HCT116 (cell line): ENCODE measurements around the gene ZHX3. TPM values are rescaled to one million over a fixed set of nuclear protein-coding genes. Genes with fewer than 3 reads are reported as not detected.

Experiments used
- ATAC-seq: fragments of 200-7000 bp; cut with Tn5 transposase; 2 replicates; pipeline ENCODE4 v1.9.1; 2020; ENCODE audit warnings: mild to moderate bottlenecking, moderate library complexity
- BruUV-seq: library from RNA; stranded (reverse); fragments of 400-500 nt; replicated peaks from 2 replicates; lab custom pipeline; 2021; lab: Mats Ljungman, UMichigan
- CTCF ChIA-PET: fragments of 300-600 bp; sonication (Branson Sonifier 250); formaldehyde crosslinking; loops from one replicate; lab custom pipeline; 2021; ENCODE audit warnings: antibody characterized with exemption; lab: Charles Lee
- POLR2A ChIA-PET: fragments of 300-600, 350-600 bp; sonication (Branson Sonifier 250); formaldehyde crosslinking; loops from one replicate; lab custom pipeline; 2021; ENCODE audit warnings: antibody characterized with exemption; lab: Charles Lee
- RAD21 ChIA-PET, 2 experiments: fragments of 300-600 bp; sonication (Branson Sonifier 250); formaldehyde crosslinking; loops; one replicate each; lab custom pipeline; 2023; ENCODE audit warnings: low total read pairs in 2 of 2; ENCODE audit not compliant: uncharacterized antibody in 2 of 2, unreplicated experiment in 2 of 2, low non-redundant PET in 1 of 2; lab: Charles Lee
- DNase-seq: peaks from one replicate; pipeline ENCODE4 v3.0.0-alpha.2; 2010; ENCODE audit warnings: low read depth, low spot score
- H2AFZ ChIP-seq: fragments of 200-600 bp; shearing (Covaris generic), sonication (generic); 2 replicates; pipeline ENCODE4 v1.6.1; 2017; ENCODE audit warnings: low read depth, mixed run types, mixed read lengths, antibody characterized with exemption, low read length; ENCODE audit not compliant: poor library complexity, severe bottlenecking
- H3K27ac ChIP-seq: 2 replicates; pipeline ENCODE4 v1.5.1; 2012; ENCODE audit warnings: low read depth, low read length
- H3K27me3 ChIP-seq: fragments of 200-600 bp; sonication (generic); 2 replicates; pipeline ENCODE4 v1.6.1; 2016; ENCODE audit warnings: mixed run types, low read length, mixed read lengths; ENCODE audit not compliant: insufficient read depth
- H3K36me3 ChIP-seq, 2 experiments: fragments of 200-500 bp in 1 of 2; fragments of 200-600 bp in 1 of 2; sonication (Bioruptor generic) in 1 of 2; sonication (generic) in 1 of 2; 2 replicates each; pipeline versions ENCODE4 v1.5.1 to v1.6.1; 2014 to 2016; ENCODE audit warnings: low read length in 2 of 2, inconsistent platforms in 1 of 2, mixed read lengths in 1 of 2, mixed run types in 1 of 2; ENCODE audit not compliant: insufficient read depth in 2 of 2, control insufficient read depth in 1 of 2
- H3K4me1 ChIP-seq, 2 experiments: fragments of 200-600 bp in 1 of 2; sonication (generic) in 1 of 2; 2 replicates each; pipeline versions ENCODE4 v1.5.1 to v1.6.1; 2012 to 2017; ENCODE audit warnings: low read length in 2 of 2, inconsistent platforms in 1 of 2, mild to moderate bottlenecking in 1 of 2, mixed read lengths in 1 of 2, mixed run types in 1 of 2, moderate library complexity in 1 of 2; ENCODE audit not compliant: insufficient read depth in 2 of 2, control insufficient read depth in 1 of 2
- H3K4me2 ChIP-seq: fragments of 200-600 bp; sonication (generic); 2 replicates; pipeline ENCODE4 v1.6.1; 2017; ENCODE audit warnings: mixed run types, low read length, mixed read lengths
- H3K4me3 ChIP-seq, 2 experiments: fragments of 200-600 bp in 1 of 2; sonication (generic) in 1 of 2; replicated peaks in 1 of 2; 2 replicates each; pipeline ENCODE4 v1.5.1; 2011 to 2016; ENCODE audit warnings: low read length in 2 of 2, control low read depth in 1 of 2, low read depth in 1 of 2, mild to moderate bottlenecking in 1 of 2, mixed read lengths in 1 of 2, mixed run types in 1 of 2
- H3K79me2 ChIP-seq: fragments of 200-600 bp; sonication (generic); 2 replicates; pipeline ENCODE4 v1.6.1; 2017; ENCODE audit warnings: mild to moderate bottlenecking, mixed run types, low read length, moderate library complexity, mixed read lengths; ENCODE audit not compliant: insufficient read depth
- H3K9ac ChIP-seq: fragments of 200-600 bp; sonication (generic); 2 replicates; pipeline ENCODE4 v1.6.1; 2016; ENCODE audit warnings: low read length, mixed read lengths
- H3K9me2 ChIP-seq: fragments of 200-600 bp; sonication (generic), shearing (Covaris generic); 2 replicates; pipeline ENCODE4 v1.6.1; 2017; ENCODE audit warnings: mixed run types, mild to moderate bottlenecking, moderate library complexity; ENCODE audit not compliant: insufficient read depth
- H3K9me3 ChIP-seq, 2 experiments: fragments of 200-500 bp in 1 of 2; fragments of 200-600 bp in 1 of 2; sonication (Bioruptor generic) in 1 of 2; sonication (generic) in 1 of 2; 2 replicates each; pipeline ENCODE4 v1.6.1; 2014 to 2017; ENCODE audit warnings: low read length in 2 of 2, mixed read lengths in 2 of 2, inconsistent platforms in 1 of 2, low read depth in 1 of 2, mild to moderate bottlenecking in 1 of 2, mixed run types in 1 of 2, moderate library complexity in 1 of 2; ENCODE audit not compliant: control insufficient read depth in 1 of 2, insufficient read depth in 1 of 2
- H4K20me1 ChIP-seq: fragments of 200-600 bp; sonication (generic), shearing (Covaris generic); 2 replicates; pipeline ENCODE4 v1.6.1; 2017; ENCODE audit warnings: mixed run types, mild to moderate bottlenecking, moderate library complexity; ENCODE audit not compliant: insufficient read depth
- CEBPB ChIP-seq: IDR thresholded peaks from 2 replicates; pipeline ENCODE4 v1.6.1; 2012; ENCODE audit warnings: low read depth
- EGR1 ChIP-seq: IDR thresholded peaks from 2 replicates; pipeline ENCODE4 v1.6.1; 2012; ENCODE audit warnings: low read depth
- EZH2 ChIP-seq: fragments of 200-600 bp; sonication (generic); IDR thresholded peaks from 2 replicates; pipeline ENCODE4 v1.6.1; 2017; ENCODE audit warnings: antibody characterized with exemption, mixed run types
- FOSL1 ChIP-seq: IDR thresholded peaks from 2 replicates; pipeline ENCODE4 v1.6.1; 2012; ENCODE audit warnings: low read depth
- JUND ChIP-seq: IDR thresholded peaks from 2 replicates; pipeline ENCODE4 v1.6.1; 2012
- MAX ChIP-seq: IDR thresholded peaks from 2 replicates; pipeline ENCODE4 v1.6.1; 2012
- POLR2AphosphoS5 ChIP-seq: IDR thresholded peaks from 2 replicates; pipeline ENCODE4 v1.6.1; 2011; ENCODE audit warnings: mild to moderate bottlenecking, low read depth, low read length, moderate library complexity
- RAD21 ChIP-seq: IDR thresholded peaks from 2 replicates; pipeline ENCODE4 v1.6.1; 2012; ENCODE audit warnings: low read depth, mild to moderate bottlenecking
- SP1 ChIP-seq: IDR thresholded peaks from 2 replicates; pipeline ENCODE4 v1.6.1; 2012; ENCODE audit warnings: low read depth
- SRF ChIP-seq: IDR thresholded peaks from 2 replicates; pipeline ENCODE4 v1.6.1; 2012; ENCODE audit warnings: low read depth
- TCF7L2 ChIP-seq: IDR thresholded peaks from 2 replicates; pipeline ENCODE4 v1.7.0; 2011; ENCODE audit warnings: borderline replicate concordance, inconsistent platforms; ENCODE audit not compliant: insufficient read depth, insufficient read length; ENCODE audit errors: extremely low read depth
- ZFX ChIP-seq: fragments of 450-650 bp; IDR thresholded peaks from 2 replicates; pipeline ENCODE4 v1.6.1; 2017
- ZNF274 ChIP-seq: fragments of 200-500 bp; sonication (Bioruptor generic); IDR thresholded peaks from 2 replicates; pipeline ENCODE4 v1.6.1; 2014; ENCODE audit warnings: mild to moderate bottlenecking, low read depth, low read length, inconsistent platforms
- intact Hi-C: fragments of 100-400 bp; cut with micrococcal nuclease; formaldehyde crosslinking; loops from 2 replicates; pipeline ENCODE4 v1.10.0; 2022
- total RNA-seq: library from RNA; stranded (reverse); gene quantifications from one replicate; pipeline ENCODE4 v1.2.1, GENCODE V29; 2021; ENCODE audit not compliant: unreplicated experiment
- TF ChIP-seq, protein P1 (sequence below): IDR thresholded peaks from 2 replicates; pipeline ENCODE4 v1.6.1; 2012
- TF ChIP-seq, protein P2 (sequence below): IDR thresholded peaks from 2 replicates; pipeline ENCODE4 v1.6.1; 2011; ENCODE audit warnings: mild to moderate bottlenecking, low read length, moderate library complexity; ENCODE audit not compliant: insufficient replicate concordance; ENCODE audit errors: extremely low read depth

The ZHX3 gene
- total RNA-seq, 1 experiment from 2014 or later = 13.3 TPM

DNA sequence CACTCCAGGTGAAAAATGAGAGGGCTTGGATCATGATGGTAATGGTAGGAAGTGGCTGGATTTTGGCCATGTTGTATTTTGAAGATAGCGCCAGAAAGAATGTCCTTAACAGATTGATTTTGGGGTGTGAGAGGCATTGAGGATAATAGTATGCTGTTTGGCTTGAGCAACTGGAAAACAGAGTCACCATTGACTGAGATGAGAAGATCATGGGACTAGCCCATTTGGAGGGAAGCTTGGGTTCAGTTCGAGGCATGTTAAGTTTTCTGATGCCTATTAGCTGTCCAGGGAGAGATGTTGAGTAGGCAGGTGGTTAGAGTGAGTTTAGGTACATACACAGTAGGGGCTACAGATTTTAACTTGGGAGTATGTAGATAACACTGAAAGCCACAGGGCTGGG, 156.8 kb downstream of the ZHX3 start (continued):
- TF ChIP-seq SRF = no peak
- TF ChIP-seq ZFX = no peak
- TF ChIP-seq JUND = no peak
- no peak for TF ChIP-seq MAX
- TF ChIP-seq ZNF274 = no peak
- TF ChIP-seq EGR1 = no peak
- TF ChIP-seq, protein P1, sequence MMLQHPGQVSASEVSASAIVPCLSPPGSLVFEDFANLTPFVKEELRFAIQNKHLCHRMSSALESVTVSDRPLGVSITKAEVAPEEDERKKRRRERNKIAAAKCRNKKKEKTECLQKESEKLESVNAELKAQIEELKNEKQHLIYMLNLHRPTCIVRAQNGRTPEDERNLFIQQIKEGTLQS = no peak
- TF ChIP-seq CEBPB = no peak
- TF ChIP-seq EZH2 = no peak
- no peak for TF ChIP-seq SP1
- no peak for TF ChIP-seq POLR2AphosphoS5
- no peak for TF ChIP-seq FOSL1
- no peak for TF ChIP-seq RAD21
- no peak for TF ChIP-seq TCF7L2

- H3K36me3 ChIP-seq = peaks cover 5 to 9% of the 10 kb centered on the region in 2 experiments; a peak in 2 of 4 replicates
- no peak overlapping the region for H3K4me2 ChIP-seq
- H3K4me1 ChIP-seq = no peaks in the 10 kb centered on the region
- BruUV-seq = no TSS peak
- H4K20me1 ChIP-seq = no peaks in the 10 kb centered on the region
- CTCF ChIA-PET = no interaction called here
- RAD21 ChIA-PET = no interaction called here
- no peak for DNase-seq
- ATAC-seq = no peak
- H3K79me2 ChIP-seq = peaks cover 4% of the 10 kb centered on the region; the same call in 1 of the 2 replicates
- no peak overlapping the region for H3K9ac ChIP-seq
- no peak overlapping the region for H3K4me3 ChIP-seq
- POLR2A ChIA-PET = no interaction called here
- no peaks in the 10 kb centered on the region for H3K9me3 ChIP-seq
- H3K9me2 ChIP-seq = no peaks in the 10 kb centered on the region
- TF ChIP-seq, protein P2, sequence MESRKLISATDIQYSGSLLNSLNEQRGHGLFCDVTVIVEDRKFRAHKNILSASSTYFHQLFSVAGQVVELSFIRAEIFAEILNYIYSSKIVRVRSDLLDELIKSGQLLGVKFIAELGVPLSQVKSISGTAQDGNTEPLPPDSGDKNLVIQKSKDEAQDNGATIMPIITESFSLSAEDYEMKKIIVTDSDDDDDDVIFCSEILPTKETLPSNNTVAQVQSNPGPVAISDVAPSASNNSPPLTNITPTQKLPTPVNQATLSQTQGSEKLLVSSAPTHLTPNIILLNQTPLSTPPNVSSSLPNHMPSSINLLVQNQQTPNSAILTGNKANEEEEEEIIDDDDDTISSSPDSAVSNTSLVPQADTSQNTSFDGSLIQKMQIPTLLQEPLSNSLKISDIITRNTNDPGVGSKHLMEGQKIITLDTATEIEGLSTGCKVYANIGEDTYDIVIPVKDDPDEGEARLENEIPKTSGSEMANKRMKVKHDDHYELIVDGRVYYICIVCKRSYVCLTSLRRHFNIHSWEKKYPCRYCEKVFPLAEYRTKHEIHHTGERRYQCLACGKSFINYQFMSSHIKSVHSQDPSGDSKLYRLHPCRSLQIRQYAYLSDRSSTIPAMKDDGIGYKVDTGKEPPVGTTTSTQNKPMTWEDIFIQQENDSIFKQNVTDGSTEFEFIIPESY = no peak
- no peak for TF ChIP-seq ZNF274
- TF ChIP-seq, all 23 proteins: peak for 0
- Histone ChIP-seq H2AFZ (no peak overlapping the region), H3K27ac (no peak overlapping the region), H3K27me3 (no peaks in the 10 kb centered on the region)
- intact Hi-C loops = no loop called here
These were observed 158.0 kb downstream of the ZHX3 start for GRCh38 chr20:41159547-41159946.
